SK-N-DZ (cell line): ENCODE results near the gene E2F8.
A peak's percentile ranks its signal among the peaks of the same experiment; 100 is the strongest.

Experiments used
- DNase-seq: peaks from one replicate; pipeline ENCODE4 v3.0.0-alpha.2; 2015; ENCODE audit warnings: low spot score

E2F8 gene

DNA sequence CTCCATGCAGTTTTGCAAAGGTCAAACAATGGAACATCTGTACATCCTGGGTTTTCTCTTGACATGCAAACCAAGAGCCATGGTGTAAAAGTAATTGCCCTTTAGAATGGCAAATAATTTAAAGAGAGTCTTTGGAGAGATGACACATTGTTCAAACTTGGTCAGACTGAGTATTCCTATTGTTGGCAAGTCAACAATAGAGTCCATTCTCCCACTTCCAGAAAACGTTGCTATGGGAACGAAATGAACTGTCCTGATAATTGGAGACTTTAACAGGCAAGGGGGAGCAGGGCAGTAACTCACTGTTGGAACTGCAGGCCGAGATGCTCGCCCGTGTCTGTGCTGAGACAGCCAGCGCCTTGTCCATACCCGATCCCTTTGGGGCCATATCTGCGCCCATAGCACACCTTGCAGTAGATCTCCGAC, 52.9 kb downstream of the E2F8 start:
- DNase-seq, result no peak

DNA sequence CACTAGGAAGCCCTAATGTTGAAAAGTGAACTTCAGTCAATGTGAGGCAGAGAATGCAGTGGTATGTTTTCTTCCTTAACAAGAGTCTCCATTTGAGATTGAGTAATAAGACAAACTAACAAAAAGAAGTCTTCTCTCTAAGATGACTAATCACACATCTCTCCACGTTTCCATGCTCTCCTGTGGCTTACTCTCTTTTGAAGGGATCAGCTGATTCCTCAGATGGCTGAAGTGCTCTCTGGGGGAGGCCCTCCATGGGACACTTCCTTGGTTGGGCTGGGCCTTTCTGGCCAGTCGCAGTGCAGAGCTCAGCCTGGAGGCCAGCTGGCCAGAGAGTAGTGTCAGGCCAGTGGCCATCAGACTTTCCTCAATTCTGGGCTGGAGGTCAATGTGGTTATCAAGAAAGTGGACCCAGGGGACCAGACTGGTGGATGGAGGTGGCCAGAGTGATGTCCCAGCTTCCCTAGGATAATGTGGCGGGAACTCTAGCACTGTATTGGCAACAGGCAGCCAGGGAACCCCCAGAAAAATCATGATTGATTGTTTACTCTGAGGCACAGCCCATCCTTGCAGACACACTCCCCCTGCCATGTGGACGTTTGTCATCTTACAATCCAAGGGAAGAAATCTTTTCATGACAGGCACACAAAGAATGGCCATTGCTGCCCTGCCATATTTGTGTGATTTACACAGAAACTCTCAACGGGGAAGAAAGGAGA, 53.5 kb downstream of the E2F8 start:
- no peak for DNase-seq

DNA sequence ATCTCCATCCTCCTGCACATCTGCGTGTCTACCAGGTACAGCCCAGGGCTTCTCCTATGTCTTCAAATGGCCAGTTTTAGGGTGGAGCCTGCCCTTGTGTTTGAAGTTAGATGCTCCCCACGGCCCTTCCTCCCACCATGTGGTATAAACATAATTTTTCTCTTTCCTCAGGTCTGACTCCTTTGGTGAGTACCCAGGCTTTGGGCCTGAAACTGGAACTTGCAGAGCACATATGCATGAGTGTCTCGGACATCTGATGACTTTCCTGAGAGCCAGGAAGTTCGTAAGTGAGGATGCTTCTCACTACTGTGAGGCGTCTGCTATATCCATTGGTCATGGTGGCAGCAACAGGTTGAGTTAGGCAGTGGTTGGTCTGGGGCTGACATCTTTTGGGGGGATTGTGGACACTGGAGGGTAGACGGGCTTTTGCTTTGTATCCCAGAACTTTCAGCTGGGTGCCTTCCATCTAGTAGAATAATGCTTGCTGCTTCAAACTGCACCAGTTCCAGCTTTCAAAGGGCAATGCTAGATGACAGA, 55.2 kb downstream of the E2F8 start:
- no peak for DNase-seq

DNA sequence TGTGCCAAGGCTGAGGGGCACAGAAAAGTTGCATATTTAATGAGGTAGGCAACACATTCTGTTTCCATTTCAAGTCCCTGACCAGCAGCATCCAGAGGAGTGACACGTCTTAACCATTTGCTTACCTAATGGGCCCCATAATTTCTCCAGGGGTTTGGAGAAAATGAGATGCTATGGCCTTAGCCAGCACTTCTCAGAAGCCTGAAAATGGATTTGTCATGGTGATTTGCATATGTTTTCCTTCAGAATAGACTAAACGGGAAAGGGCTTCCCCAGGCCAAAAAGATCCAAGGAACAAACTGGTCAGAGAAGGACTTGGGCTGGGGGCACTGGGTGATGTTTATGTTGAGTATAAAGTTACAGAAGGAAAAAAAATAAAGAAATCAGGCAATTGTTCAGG, 55.7 kb downstream of the E2F8 start:
- DNase-seq, result no peak

DNA sequence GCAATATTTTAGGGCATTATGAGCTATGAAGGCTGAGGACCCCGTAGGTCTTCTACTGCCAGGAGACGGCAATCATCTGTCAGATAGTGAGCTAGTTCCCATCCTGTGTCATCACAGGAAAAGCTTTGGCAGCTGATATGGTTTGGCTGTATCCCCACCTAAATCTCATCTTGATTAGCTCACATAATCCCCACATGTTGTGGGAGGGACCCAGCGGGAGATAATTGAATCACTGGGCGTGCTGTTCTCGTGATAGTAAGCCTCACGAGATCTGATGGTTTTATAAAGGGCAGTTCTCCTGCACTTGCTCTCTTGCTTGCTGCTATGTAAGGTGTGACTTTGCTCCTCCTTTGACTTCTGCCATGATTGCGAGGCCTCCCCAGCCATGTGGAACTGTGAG, 57.1 kb downstream of the E2F8 start:
- DNase-seq, result peak; percentile 26

DNA sequence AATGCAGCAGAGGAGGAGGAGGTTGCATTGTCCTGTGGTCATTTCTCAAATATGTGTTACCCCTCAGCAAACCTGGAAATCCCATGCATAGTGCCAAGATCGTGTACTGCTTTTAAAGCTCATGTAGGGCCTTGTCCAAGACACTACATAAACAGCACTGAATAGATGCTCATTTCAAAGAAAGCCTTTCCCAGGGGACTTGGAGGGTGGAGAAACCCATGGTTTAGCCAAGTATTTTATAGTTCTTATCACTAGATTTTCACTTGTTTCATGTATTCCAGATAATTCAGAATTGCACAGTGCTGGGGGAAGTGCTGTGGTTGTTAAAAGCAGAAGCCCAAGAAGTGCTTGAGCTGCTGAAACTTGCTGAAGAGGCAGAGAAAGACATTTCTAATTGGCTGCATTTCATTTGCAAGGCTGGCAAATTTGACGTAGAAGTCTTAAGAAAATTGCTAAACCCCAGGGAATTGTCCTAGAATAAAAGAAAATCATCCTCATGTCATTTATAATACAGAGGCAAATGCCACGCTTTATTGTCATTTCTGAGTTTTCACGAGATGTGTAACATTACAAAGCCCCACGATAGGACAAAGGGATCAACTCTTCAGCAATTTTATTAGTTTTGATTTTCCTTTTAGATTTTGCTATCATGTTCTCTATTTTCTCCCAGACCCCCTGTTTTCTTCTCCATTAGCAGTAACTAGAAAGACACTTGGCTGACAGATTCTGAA, 59.0 kb downstream of the E2F8 start:
- no peak for DNase-seq

DNA sequence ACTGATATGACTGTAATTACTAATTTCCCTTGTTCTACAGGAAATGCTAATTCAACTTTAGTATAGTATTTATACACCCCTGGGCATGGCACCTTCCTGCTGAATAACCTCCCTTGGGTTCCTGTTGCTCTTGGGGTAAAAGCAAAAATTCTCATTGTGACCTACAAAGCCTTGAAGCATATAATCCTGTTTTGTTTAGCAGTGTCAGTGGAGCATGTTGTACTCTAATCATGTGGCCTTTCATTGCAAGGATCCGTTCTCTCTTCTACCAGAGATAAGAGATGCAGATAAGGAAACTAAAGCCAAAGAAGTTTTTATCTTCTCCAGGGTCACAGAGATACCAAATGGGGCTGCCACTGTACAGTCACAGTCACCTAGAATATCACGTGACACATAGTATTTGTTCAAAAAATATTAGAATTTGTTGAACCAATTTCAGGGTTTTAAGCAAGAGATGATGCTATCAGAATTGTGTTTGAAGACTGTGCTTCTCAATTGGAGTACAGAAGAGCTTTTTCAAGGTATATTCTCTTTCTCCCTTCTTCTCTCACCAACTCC, 64.0 kb downstream of the E2F8 start:
- DNase-seq, result no peak
